Naive B cell (primary cell): ENCODE data around the gene VWDE. TPM values are rescaled to one million over a fixed set of nuclear protein-coding genes. Genes with fewer than 3 reads are reported as not detected.

Experiments used
- ATAC-seq, 2 donors: fragments of 150-1000 bp; cut with Tn5 transposase; 2 replicates each; pipeline ENCODE4 v1.10.0; 2021; ENCODE audit warnings: low read depth in 2 of 2, mild to moderate bottlenecking in 2 of 2, moderate library complexity in 2 of 2
- DNase-seq: peaks from one replicate; pipeline ENCODE4 v3.0.0; 2022
- H3K27ac Mint-ChIP-seq, 6 donors: one replicate each; pipeline ENCODE4 v1.8.0; 2020 to 2022; ENCODE audit warnings: mild to moderate bottlenecking in 6 of 6, mixed read lengths in 6 of 6, moderate library complexity in 5 of 6, inconsistent platforms in 2 of 6
- H3K27me3 Mint-ChIP-seq, 3 donors: one replicate each; pipeline ENCODE4 v1.8.0; 2021 to 2022; ENCODE audit warnings: mixed read lengths in 3 of 3, mild to moderate bottlenecking in 1 of 3
- H3K36me3 Mint-ChIP-seq, 2 donors: one replicate each; pipeline ENCODE4 v1.8.0; 2020 to 2022; ENCODE audit warnings: mixed read lengths in 2 of 2, inconsistent platforms in 1 of 2, mild to moderate bottlenecking in 1 of 2
- H3K4me1 Mint-ChIP-seq, 3 donors: one replicate each; pipeline ENCODE4 v1.8.0; 2020 to 2022; ENCODE audit warnings: mixed read lengths in 3 of 3, inconsistent platforms in 1 of 3, mild to moderate bottlenecking in 1 of 3, moderate library complexity in 1 of 3
- H3K4me3 Mint-ChIP-seq, 8 donors: one replicate each; pipeline ENCODE4 v1.8.0; 2020 to 2022; ENCODE audit warnings: mild to moderate bottlenecking in 8 of 8, mixed read lengths in 8 of 8, moderate library complexity in 8 of 8, inconsistent platforms in 2 of 8
- H3K9me3 Mint-ChIP-seq, 7 donors: one replicate each; pipeline ENCODE4 v1.8.0; 2020 to 2022; ENCODE audit warnings: mixed read lengths in 7 of 7, mild to moderate bottlenecking in 5 of 7, inconsistent platforms in 2 of 7, moderate library complexity in 1 of 7
- polyA plus RNA-seq, 6 donors: library from polyadenylated mRNA; unstranded; fragments of 300-500 nt; fragmentation: Illumina TruSeq; gene quantifications; one replicate each; pipeline ENCODE4 v1.2.3, GENCODE V29; 2021; ENCODE audit warnings: low read depth in 6 of 6

The VWDE gene
- polyA plus RNA-seq, 6 donors from 2014 or later, result not detected

GRCh38 chr7:12389089-12389700, 14.5 kb downstream of the VWDE start:
- Mint-ChIP-seq H3K4me1 (no peaks in the 10 kb centered on the region), H3K9me3 (no peaks in the 10 kb centered on the region), H3K36me3 (no peaks in the 10 kb centered on the region), H3K27ac (peak overlapping the region in 1 of 6 donors; percentile 65), H3K27me3 (no peaks in the 10 kb centered on the region), H3K4me3 (no peak overlapping the region)
- ATAC-seq, result peak; percentile 52 to 57
- peak; percentile 5 for DNase-seq

DNA sequence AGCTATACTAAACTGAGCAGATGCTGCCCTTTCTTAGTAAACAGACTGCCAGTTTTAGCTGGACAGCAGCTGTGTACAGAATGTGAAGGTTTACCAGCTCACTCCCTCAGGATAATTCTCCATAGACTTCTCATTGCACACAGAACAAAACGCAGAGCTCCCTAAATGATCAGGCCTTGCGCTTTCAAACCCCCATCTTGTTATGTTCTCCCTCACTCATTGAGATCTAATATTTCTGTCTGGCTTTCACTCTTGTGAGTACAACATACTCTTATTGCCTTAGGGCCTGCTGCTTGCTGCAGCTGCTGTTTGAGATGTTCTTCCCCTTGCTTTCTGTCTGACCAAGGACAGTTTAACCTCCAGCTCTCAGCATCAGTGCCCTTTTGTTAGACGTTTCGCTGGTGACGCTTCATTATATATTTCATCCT, 17.3 kb downstream of the VWDE start:
- Mint-ChIP-seq H3K27me3 (no peaks in the 10 kb centered on the region), H3K9me3 (no peaks in the 10 kb centered on the region), H3K27ac (no peak overlapping the region), H3K4me1 (no peaks in the 10 kb centered on the region), H3K4me3 (no peak overlapping the region), H3K36me3 (no peaks in the 10 kb centered on the region)
- DNase-seq (no peak), ATAC-seq (no peak)

- H3K27me3 Mint-ChIP-seq, result no peaks in the 10 kb centered on the region
- no peak for DNase-seq
- no peaks in the 10 kb centered on the region for H3K36me3 Mint-ChIP-seq
- no peaks in the 10 kb centered on the region for H3K9me3 Mint-ChIP-seq
- ATAC-seq, result no peak
- H3K27ac Mint-ChIP-seq, result no peak overlapping the region
- H3K4me3 Mint-ChIP-seq, result no peak overlapping the region
- H3K4me1 Mint-ChIP-seq, result no peaks in the 10 kb centered on the region
These were observed 18.3 kb downstream of the VWDE start for GRCh38 chr7:12385364-12385786.

GRCh38 chr7:12383377-12383776, 20.3 kb downstream of the VWDE start:
- no peak overlapping the region for H3K4me3 Mint-ChIP-seq
- H3K27me3 Mint-ChIP-seq, result no peaks in the 10 kb centered on the region
- no peaks in the 10 kb centered on the region for H3K36me3 Mint-ChIP-seq
- no peaks in the 10 kb centered on the region for H3K9me3 Mint-ChIP-seq
- no peak overlapping the region for H3K27ac Mint-ChIP-seq
- DNase-seq (no peak), ATAC-seq (no peak)
- no peaks in the 10 kb centered on the region for H3K4me1 Mint-ChIP-seq

- DNase-seq (no peak), ATAC-seq (no peak)
- H3K27ac Mint-ChIP-seq, result no peak overlapping the region
- no peaks in the 10 kb centered on the region for H3K4me1 Mint-ChIP-seq
- H3K27me3 Mint-ChIP-seq, result no peaks in the 10 kb centered on the region
- H3K4me3 Mint-ChIP-seq, result no peak overlapping the region
- no peaks in the 10 kb centered on the region for H3K9me3 Mint-ChIP-seq
- no peaks in the 10 kb centered on the region for H3K36me3 Mint-ChIP-seq
These were observed 25.3 kb downstream of the VWDE start for GRCh38 chr7:12378389-12378788.

DNA sequence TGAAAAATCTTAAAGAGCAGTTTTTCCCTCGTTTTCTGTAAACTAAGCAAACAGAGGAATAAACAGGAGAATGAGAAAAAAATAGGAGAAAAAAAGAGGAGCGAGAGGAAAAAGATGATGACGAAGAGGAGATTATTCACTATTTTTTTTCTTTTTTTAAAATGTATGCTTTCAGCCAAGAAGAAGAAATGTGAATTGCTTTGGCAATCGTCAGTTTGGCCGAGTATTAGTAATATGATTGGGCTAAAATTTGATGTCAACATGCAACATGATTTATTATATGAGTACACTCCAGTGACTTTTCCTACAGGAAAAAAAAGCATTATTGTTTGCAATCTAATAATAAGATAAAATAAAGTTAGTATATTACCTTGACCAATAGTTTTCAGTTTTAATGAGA, 26.3 kb downstream of the VWDE start:
- ATAC-seq (no peak), DNase-seq (no peak)
- no peak overlapping the region for H3K27ac Mint-ChIP-seq
- H3K4me3 Mint-ChIP-seq, result no peak overlapping the region
- H3K4me1 Mint-ChIP-seq, result no peaks in the 10 kb centered on the region
- H3K9me3 Mint-ChIP-seq, result no peaks in the 10 kb centered on the region
- H3K36me3 Mint-ChIP-seq, result no peaks in the 10 kb centered on the region
- no peaks in the 10 kb centered on the region for H3K27me3 Mint-ChIP-seq

GRCh38 chr7:12373580-12374263, 29.9 kb downstream of the VWDE start:
- no peaks in the 10 kb centered on the region for H3K27me3 Mint-ChIP-seq
- DNase-seq (no peak), ATAC-seq (no peak)
- no peak overlapping the region for H3K27ac Mint-ChIP-seq
- no peak overlapping the region for H3K4me3 Mint-ChIP-seq
- no peaks in the 10 kb centered on the region for H3K36me3 Mint-ChIP-seq
- no peaks in the 10 kb centered on the region for H3K9me3 Mint-ChIP-seq
- H3K4me1 Mint-ChIP-seq, result no peaks in the 10 kb centered on the region

DNA sequence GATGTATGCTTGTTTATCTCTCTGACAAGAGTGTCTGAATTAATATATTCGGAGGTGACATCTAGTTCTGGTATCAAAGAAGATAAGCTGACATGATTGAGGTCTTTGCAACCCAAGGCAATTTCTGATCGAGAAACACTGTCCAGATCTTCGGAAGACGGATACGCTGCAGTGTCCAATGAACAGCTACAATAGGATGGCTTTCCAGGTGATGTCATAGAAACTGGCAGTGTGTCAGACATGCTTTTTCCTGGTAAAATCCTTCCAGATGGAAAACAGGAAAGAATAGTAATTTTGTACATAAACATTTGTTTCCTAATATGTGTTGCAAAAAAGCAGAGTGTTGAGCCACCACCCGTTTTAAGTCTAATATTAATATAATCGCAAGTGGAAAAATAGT, 33.4 kb downstream of the VWDE start:
- H3K36me3 Mint-ChIP-seq, result no peaks in the 10 kb centered on the region
- DNase-seq (no peak), ATAC-seq (no peak)
- peaks cover 0 to 2% (median 0%) of the 10 kb centered on the region in 7 donors for H3K9me3 Mint-ChIP-seq
- no peak overlapping the region for H3K4me3 Mint-ChIP-seq
- no peaks in the 10 kb centered on the region for H3K4me1 Mint-ChIP-seq
- H3K27ac Mint-ChIP-seq, result no peak overlapping the region
- H3K27me3 Mint-ChIP-seq, result no peaks in the 10 kb centered on the region

GRCh38 chr7:12369756-12370155, 33.9 kb downstream of the VWDE start:
- Mint-ChIP-seq H3K27me3 (no peaks in the 10 kb centered on the region), H3K27ac (no peak overlapping the region), H3K9me3 (peaks cover 0 to 2% (median 0%) of the 10 kb centered on the region in 7 donors), H3K4me1 (no peaks in the 10 kb centered on the region), H3K36me3 (no peaks in the 10 kb centered on the region), H3K4me3 (no peak overlapping the region)
- ATAC-seq (no peak), DNase-seq (no peak)

GRCh38 chr7:12369072-12369471, 34.6 kb downstream of the VWDE start:
- Mint-ChIP-seq H3K27ac (no peak overlapping the region), H3K36me3 (no peaks in the 10 kb centered on the region), H3K27me3 (no peaks in the 10 kb centered on the region), H3K4me3 (no peak overlapping the region), H3K4me1 (no peaks in the 10 kb centered on the region), H3K9me3 (peaks cover 0 to 2% (median 0%) of the 10 kb centered on the region in 7 donors)
- no peak for DNase-seq
- no peak for ATAC-seq

DNA sequence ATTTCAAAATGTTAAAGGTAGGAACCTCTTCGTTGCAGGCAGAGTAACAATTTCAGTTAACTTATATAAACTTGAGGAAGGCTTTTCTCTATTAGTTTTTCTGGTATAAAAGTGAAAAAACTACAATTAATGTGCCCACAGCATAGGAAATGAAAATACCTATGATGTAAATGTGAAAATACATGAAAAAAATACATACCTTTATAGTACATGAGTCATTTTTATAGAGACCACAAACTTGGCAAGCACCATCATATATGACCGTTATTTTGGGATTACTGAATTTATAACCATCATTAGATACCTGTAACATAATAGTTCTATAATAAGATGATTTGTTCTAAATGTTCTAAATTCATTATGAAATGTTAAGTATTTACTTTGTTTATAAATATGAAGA, 42.7 kb downstream of the VWDE start:
- DNase-seq, result no peak
- Mint-ChIP-seq H3K36me3 (no peaks in the 10 kb centered on the region), H3K9me3 (no peaks in the 10 kb centered on the region), H3K27ac (no peak overlapping the region), H3K4me3 (no peak overlapping the region), H3K4me1 (no peaks in the 10 kb centered on the region), H3K27me3 (no peaks in the 10 kb centered on the region)
- ATAC-seq, result no peak

DNA sequence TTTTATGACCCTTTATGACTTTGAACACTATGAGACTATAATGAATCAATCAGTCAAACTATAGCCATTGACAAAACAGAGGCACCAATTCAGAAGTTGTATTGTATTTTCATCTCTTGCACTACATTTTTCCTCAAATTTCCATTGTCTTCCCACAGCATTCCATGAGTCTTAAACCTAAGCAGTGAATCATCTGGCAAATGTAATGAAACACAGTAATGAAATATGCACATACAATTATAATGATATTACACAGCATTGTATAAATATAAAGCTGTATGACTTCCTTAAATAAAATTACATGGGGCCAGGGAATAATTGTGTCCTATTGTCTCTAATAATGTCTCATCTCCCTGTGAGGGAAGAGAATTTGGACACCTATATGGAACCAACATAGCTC, 45.0 kb downstream of the VWDE start:
- DNase-seq (no peak), ATAC-seq (no peak)
- H3K4me1 Mint-ChIP-seq, result no peaks in the 10 kb centered on the region
- no peak overlapping the region for H3K27ac Mint-ChIP-seq
- H3K36me3 Mint-ChIP-seq, result no peaks in the 10 kb centered on the region
- no peaks in the 10 kb centered on the region for H3K27me3 Mint-ChIP-seq
- no peaks in the 10 kb centered on the region for H3K9me3 Mint-ChIP-seq
- H3K4me3 Mint-ChIP-seq, result no peak overlapping the region

GRCh38 chr7:12357508-12357907, 46.2 kb downstream of the VWDE start:
- Mint-ChIP-seq H3K27me3 (no peaks in the 10 kb centered on the region), H3K4me3 (no peak overlapping the region), H3K9me3 (no peaks in the 10 kb centered on the region), H3K36me3 (no peaks in the 10 kb centered on the region), H3K4me1 (no peaks in the 10 kb centered on the region), H3K27ac (no peak overlapping the region)
- DNase-seq (no peak), ATAC-seq (no peak)

- Mint-ChIP-seq H3K27ac (no peak overlapping the region), H3K36me3 (no peaks in the 10 kb centered on the region), H3K27me3 (no peaks in the 10 kb centered on the region), H3K4me1 (no peaks in the 10 kb centered on the region), H3K9me3 (peaks cover 0 to 5% (median 0%) of the 10 kb centered on the region in 7 donors), H3K4me3 (no peak overlapping the region)
- ATAC-seq, result no peak
- DNase-seq, result no peak
These were observed 51.8 kb downstream of the VWDE start for GRCh38 chr7:12351843-12352242.
